Ovary (tissue), 9 donors: ENCODE data around the gene EYS. TPM values are rescaled to one million over a fixed set of nuclear protein-coding genes. Genes with fewer than 3 reads are reported as not detected.

Source experiments
- DNase-seq, 5 donors: peaks; one replicate each; pipeline ENCODE4 v3.0.0-alpha.2; 2019 to 2020
- H3K27ac ChIP-seq, 2 donors: fragments of 200-600 bp; one replicate each; pipeline versions ENCODE4 v1.5.1 to v1.8.0; 2019 to 2022
- H3K27me3 ChIP-seq: fragments of 200-600 bp; one replicate; pipeline ENCODE4 v1.8.0; 2022
- H3K36me3 ChIP-seq: fragments of 200-600 bp; sonication (generic); one replicate; pipeline ENCODE4 v1.5.1; 2019
- H3K4me1 ChIP-seq: one replicate; pipeline ENCODE4 v1.8.1; 2013; ENCODE audit warnings: mild to moderate bottlenecking, moderate library complexity; ENCODE audit not compliant: insufficient read depth
- H3K4me3 ChIP-seq: fragments of 200-600 bp; sonication (generic); one replicate; pipeline ENCODE4 v1.5.1; 2017
- H3K9me3 ChIP-seq, 2 donors: fragments of 200-600 bp in 1 of 2; sonication (generic) in 1 of 2; one replicate each; pipeline versions ENCODE4 v1.5.1 to v1.8.1; 2013 to 2019; ENCODE audit warnings: mild to moderate bottlenecking in 1 of 2, moderate library complexity in 1 of 2
- CTCF ChIP-seq, 3 donors: fragments of 450-650 bp in 2 of 3; fragments of 200-600 bp in 1 of 3; IDR thresholded peaks; one replicate each; pipeline versions ENCODE4 v1.5.1 to v1.8.0; 2016 to 2022; ENCODE audit warnings: antibody characterized with exemption in 3 of 3, mild to moderate bottlenecking in 1 of 3
- EP300 ChIP-seq: sonication (generic); formaldehyde crosslinking; IDR thresholded peaks from one replicate; pipeline ENCODE4 v1.6.1; 2017; ENCODE audit warnings: antibody characterized with exemption
- POLR2A ChIP-seq: fragments of 450-650 bp; IDR thresholded peaks from one replicate; pipeline ENCODE4 v1.6.1; 2017; ENCODE audit warnings: antibody characterized with exemption, mild to moderate bottlenecking, moderate library complexity
- WGBS, 3 donors: extraction: QIAGEN DNeasy Blood & Tissue Kit in 1 of 3; methylation state at CpG; one replicate each; pipeline versions ENCODE4 v1.1.5 to v1.1.7; 2013 to 2017; 5-methylcytosine and 5-hydroxymethylcytosine counted together
- intact Hi-C, 4 donors: fragments of 100-400 bp; cut with DNase I; formaldehyde crosslinking; loops; one replicate each; pipeline versions ENCODE4 v1.11.0 to v1.15.1; 2022 to 2023
- polyA plus RNA-seq, 2 donors: library from polyadenylated mRNA; stranded (reverse); fragments of 200-250 nt in 1 of 2; fragments of 350-450 nt in 1 of 2; fragmentation: Illumina TruSeq in 1 of 2; extraction: RNeasy Lipid Tissue Mini Kit (QIAGEN cat#74804) in 1 of 2; gene quantifications; one replicate each; pipeline ENCODE4 v1.2.3, GENCODE V29; 2013 to 2014
- total RNA-seq, 7 donors: library from RNA; depleted of rRNA in 2 of 7; stranded (reverse); fragments of >200 nt in 2 of 7; fragmentation: NEBNext Ultra II Directional in 3 of 7; extraction: Animal tissue kit (Norgen Biotek cat#: 25700) in 3 of 7; gene quantifications; one replicate each; pipeline versions ENCODE4 v1.1.0 to v1.2.4, GENCODE V29; 2016 to 2023
- donor health status: DM: no; HTN: no; CAD: no; lungs with moderate emphysema.
- donor health status: DM: no; HTN: no; CAD: no.
- donor health status: Bipolar disorder and iron deficiency.
- donor health status: DM: yes; HTN: yes; CAD: no.
- donor health status: DM: no; HTN: no; CAD: no.
- donor health status: DM: yes; HTN: yes; CAD: no.

The EYS gene
- total and polyA plus RNA-seq, 9 donors, result under 0.01 to 0.03 (median 0.01) TPM; not detected in 6

DNA sequence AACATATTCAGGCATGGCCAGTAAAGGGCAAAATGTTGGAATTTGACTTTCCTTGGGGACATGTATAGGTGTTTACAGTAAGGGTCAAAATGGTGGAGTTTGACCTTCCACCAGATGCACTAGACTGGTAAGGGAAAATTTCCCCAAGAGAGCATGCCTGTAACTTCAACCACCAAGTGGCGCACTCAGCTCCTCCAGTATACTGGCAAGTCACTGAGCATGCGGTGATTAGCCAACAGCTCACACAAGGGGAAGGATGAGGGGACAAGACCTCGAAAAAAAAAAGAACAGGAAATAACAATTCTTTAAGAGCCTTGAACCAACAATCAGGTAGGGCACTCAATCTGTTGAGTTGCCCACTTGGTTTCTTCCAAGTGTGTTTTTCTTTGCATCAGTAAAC, 140.9 kb downstream of the EYS start:
- WGBS, 3 donors, result 61 to 77% (median 72%) methylated on average over 3 of the region's 3 CpGs
- H3K27me3 ChIP-seq, result no peaks in the 10 kb centered on the region
- no peaks in the 10 kb centered on the region for H3K36me3 ChIP-seq
- no peak overlapping the region for H3K4me3 ChIP-seq
- H3K27ac ChIP-seq, result no peak overlapping the region
- no peak for TF ChIP-seq CTCF (IDR thresholded peaks at IDR 0.05)
- no peak for TF ChIP-seq POLR2A
- TF ChIP-seq EP300, result no peak
- no peaks in the 10 kb centered on the region for H3K9me3 ChIP-seq
- H3K4me1 ChIP-seq, result no peaks in the 10 kb centered on the region
- no peak for DNase-seq
- intact Hi-C loops, result no loop called here

DNA sequence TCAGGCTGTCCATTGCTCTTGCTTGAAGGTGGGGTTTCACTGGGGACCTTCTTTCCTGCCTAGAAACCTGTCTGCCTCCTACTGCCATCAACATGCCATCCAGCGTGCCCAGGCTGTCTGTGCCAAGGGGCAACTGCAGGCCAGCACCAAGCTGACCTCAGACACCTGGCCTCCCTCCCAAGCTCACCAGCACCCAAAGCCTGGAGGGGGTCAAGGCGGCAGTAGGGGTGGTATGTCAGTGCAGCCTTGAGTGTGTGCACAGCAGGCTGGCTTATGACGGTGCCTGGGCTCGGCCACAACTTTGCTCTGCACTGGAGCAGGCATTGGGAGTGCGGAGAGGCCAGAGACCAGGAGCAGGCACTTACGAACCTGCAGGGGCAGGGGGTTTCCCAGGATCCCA, 149.0 kb downstream of the EYS start:
- no peak overlapping the region for H3K27ac ChIP-seq

GRCh38 chr6:65557224-65557623, 149.8 kb downstream of the EYS start:
- Histone ChIP-seq H3K27ac (no peak overlapping the region), H3K4me1 (no peaks in the 10 kb centered on the region), H3K27me3 (no peaks in the 10 kb centered on the region), H3K9me3 (no peaks in the 10 kb centered on the region), H3K36me3 (no peaks in the 10 kb centered on the region), H3K4me3 (no peak overlapping the region)
- intact Hi-C loops, result no loop called here
- no peak for TF ChIP-seq CTCF (IDR thresholded peaks at IDR 0.05)
- TF ChIP-seq POLR2A, result no peak
- no peak for TF ChIP-seq EP300
- WGBS, 3 donors, result 86 to 95% (median 88%) methylated on average over 6 of the region's 6 CpGs
- no peak for DNase-seq

More for the DNA sequence above, 149.0 kb downstream of the EYS start:
- TF ChIP-seq POLR2A (no peak), EP300 (no peak), CTCF (IDR thresholded peaks at IDR 0.05) (no peak)
- no peak overlapping the region for H3K4me3 ChIP-seq
- no peaks in the 10 kb centered on the region for H3K4me1 ChIP-seq
- no peaks in the 10 kb centered on the region for H3K36me3 ChIP-seq
- WGBS, 3 donors, result 92 to 98% (median 97%) methylated on average over 6 of the region's 6 CpGs
- DNase-seq, result no peak
- intact Hi-C loops, result no loop called here
- no peaks in the 10 kb centered on the region for H3K27me3 ChIP-seq
- no peaks in the 10 kb centered on the region for H3K9me3 ChIP-seq

DNA sequence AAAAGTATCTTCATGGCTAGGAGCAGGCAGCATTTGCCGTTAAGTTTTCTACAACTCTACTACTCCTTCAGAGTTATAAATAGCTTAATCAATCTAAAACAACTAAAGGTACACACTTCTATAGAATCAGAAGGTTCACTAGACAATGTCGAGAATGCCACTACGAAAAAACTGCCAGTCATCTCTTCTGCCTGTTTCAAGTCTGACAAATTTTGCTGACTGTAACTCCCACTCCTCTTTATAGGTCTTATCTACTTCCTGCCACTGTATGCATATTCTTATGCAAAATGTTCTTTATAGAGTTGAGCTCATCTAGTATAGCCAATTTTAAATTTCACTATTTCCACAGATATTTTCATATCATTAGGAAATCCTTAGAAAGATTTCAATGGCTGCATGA, 160.1 kb downstream of the EYS start:
- 84 to 85% (median 85%) methylated on average over 3 of the region's 3 CpGs for WGBS, 3 donors

More for the DNA sequence above, 160.1 kb downstream of the EYS start:
- H3K36me3 ChIP-seq, result no peaks in the 10 kb centered on the region
- H3K4me1 ChIP-seq, result no peaks in the 10 kb centered on the region
- no peaks in the 10 kb centered on the region for H3K27me3 ChIP-seq
- DNase-seq, result no peak
- no peaks in the 10 kb centered on the region for H3K9me3 ChIP-seq
- no peak overlapping the region for H3K27ac ChIP-seq
- no peak overlapping the region for H3K4me3 ChIP-seq
- TF ChIP-seq CTCF (IDR thresholded peaks at IDR 0.05), result no peak
- no peak for TF ChIP-seq EP300
- TF ChIP-seq POLR2A, result no peak
- intact Hi-C loops, result no loop called here
